HAP-1 (cell line): ENCODE results near the gene PRPF6.

Experiments used
- DNase-seq, 2 experiments: peaks; one replicate each; pipeline ENCODE4 v3.0.0-alpha.2; 2016 to 2020; ENCODE audit warnings: low spot score in 2 of 2
- H3K27me3 ChIP-seq: fragments of 250-450 bp; sonication (Bioruptor Pico); 2 replicates; pipeline ENCODE4 v1.5.1; 2020; ENCODE audit warnings: low read depth, mild to moderate bottlenecking, moderate library complexity
- H3K36me3 ChIP-seq: fragments of 250-450 bp; sonication (Bioruptor Pico); replicated peaks from 2 replicates; pipeline ENCODE4 v1.5.1; 2020; ENCODE audit warnings: mild to moderate bottlenecking
- H3K4me1 ChIP-seq: fragments of 250-450 bp; sonication (Bioruptor Pico); 2 replicates; pipeline ENCODE4 v1.5.1; 2020; ENCODE audit warnings: mild to moderate bottlenecking
- H3K4me3 ChIP-seq: fragments of 250-450 bp; sonication (Bioruptor Pico); 2 replicates; pipeline ENCODE4 v1.5.1; 2020; ENCODE audit warnings: mild to moderate bottlenecking, moderate library complexity
- H3K9me3 ChIP-seq: fragments of 250-450 bp; sonication (Bioruptor Pico); 2 replicates; pipeline ENCODE4 v1.5.1; 2020; ENCODE audit warnings: mild to moderate bottlenecking, moderate library complexity
- in situ Hi-C: fragments of 300-500 bp; cut with MboI; formaldehyde crosslinking; loops from 3 replicates; pipeline ENCODE4 v1.14.3; 2020; ENCODE audit warnings: low sequenced_read_pairs, inconsistent platforms, mixed read lengths

PRPF6 gene

DNA sequence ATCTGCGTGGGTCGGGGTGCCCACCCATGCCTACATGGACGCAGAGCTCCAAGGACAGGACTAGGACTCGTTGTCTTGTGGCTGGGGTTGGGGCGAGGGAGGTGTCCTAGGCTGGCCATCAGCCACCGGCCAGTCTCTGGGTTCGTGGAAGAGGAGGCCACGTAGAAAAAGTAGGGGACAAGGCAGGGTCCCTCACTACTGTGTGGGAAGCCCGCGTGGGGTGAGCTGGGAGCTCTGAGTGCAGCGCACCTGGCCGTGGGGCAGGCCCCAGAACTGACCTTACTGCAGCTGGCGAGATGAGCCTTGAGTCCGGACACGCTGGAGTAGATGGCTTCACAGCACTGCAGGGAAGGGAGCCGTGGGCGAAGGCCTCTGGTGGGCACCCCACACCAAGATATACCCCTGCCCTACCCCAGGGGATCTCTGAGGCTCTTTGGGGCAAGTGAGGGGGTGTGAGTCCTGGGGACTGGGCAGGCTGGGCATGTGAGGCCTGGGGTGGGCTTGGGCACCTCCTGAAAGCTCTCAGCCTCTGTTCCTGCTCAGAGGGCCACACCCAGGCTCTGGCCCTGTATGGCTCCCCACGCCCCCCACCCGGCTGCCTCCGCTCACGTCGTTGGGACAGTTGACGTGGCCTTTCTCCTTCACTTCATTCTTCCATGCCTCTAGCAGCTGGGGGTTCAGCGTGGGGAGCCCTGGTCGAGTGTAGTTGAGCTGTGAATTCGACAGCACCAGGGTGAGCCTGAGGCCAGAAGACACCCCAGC lies 19.1 kb upstream of the PRPF6 start:
- in situ Hi-C loops: no loop called here
- H3K4me3 ChIP-seq: no peak overlapping the region
- peaks cover 56% of the 10 kb centered on the region for H3K36me3 ChIP-seq

DNA sequence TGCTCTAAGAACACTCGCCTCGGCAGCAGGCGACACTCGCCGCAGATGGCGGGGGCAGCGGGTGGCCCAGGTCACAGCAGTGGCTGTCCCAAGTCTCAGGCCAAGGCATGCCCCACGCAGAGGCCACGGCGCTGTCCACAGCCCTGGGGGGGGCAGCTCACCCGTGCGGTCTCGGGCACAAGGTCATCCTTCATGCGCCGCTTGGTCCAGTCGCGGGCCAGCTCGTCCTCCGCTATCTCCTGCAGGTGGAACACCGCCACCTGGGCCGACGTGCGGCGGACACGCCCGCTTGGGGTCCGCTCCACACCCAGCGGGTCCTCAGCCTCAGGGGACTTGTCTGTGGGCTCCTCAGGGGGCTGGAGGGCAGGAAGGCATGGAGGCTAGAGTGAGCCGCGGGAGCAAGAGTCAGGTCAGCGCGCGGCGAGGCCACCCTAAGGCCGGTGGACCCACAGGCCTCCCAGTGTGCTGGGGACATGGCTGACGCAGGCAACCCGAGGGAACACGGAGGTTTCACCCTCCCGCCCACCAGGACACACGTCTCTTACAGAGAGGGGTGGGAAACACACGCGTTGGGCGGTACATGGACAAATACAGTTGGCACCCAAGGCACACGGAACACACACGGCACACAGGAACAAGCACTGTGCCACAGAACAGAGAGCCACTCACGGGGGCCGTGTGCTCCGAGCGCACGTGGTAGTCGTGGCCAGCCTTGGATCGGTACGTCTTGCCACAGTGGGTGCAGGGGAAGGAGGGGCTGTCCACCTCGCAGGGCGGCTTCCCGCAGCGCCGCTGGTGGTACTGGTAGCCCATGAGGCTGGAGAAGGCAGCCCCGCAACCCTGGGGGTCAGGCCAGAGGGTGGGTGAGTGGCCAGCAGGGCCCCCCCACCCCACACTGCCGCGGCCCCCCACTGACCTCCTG lies 18.2 kb upstream of the PRPF6 start:
- in situ Hi-C loops: no loop called here
- H3K4me3 ChIP-seq: no peak overlapping the region
- DNase-seq: no peak
- peaks cover 65% of the 10 kb centered on the region for H3K36me3 ChIP-seq
- peaks cover 4% of the 10 kb centered on the region for H3K9me3 ChIP-seq
- H3K4me1 ChIP-seq: no peaks in the 10 kb centered on the region
- H3K27me3 ChIP-seq: no peaks in the 10 kb centered on the region

More for the DNA sequence above, 19.1 kb upstream of the PRPF6 start:
- peaks cover under 1% of the 10 kb centered on the region for H3K9me3 ChIP-seq
- peaks cover 6% of the 10 kb centered on the region for H3K4me1 ChIP-seq
- DNase-seq: no peak
- H3K27me3 ChIP-seq: no peaks in the 10 kb centered on the region

DNA sequence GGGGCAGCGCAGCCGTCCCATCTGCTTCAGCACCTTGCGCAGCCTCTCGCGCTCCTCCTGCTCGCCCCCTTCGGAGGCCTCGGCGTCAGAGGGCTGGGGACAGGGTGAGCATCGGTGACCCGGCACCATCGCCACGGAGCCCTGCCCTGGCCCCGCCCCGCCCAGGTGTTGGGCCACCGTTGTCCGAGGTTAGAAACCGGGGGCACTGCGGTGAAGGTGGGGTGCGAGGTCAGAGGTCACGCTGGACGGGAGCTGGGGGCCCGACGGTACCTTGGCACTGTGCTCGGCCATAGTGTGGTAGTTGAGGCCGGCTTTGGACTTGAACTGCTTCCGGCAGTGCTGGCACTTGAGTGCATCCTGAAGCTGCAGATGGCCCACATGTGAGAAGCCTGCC lies 17.6 kb upstream of the PRPF6 start:
- H3K9me3 ChIP-seq: peaks cover 4% of the 10 kb centered on the region
- H3K4me3 ChIP-seq: no peak overlapping the region
- H3K27me3 ChIP-seq: no peaks in the 10 kb centered on the region
- DNase-seq: no peak
- in situ Hi-C loops: no loop called here
- H3K4me1 ChIP-seq: no peaks in the 10 kb centered on the region
- H3K36me3 ChIP-seq: peaks cover 70% of the 10 kb centered on the region

DNA sequence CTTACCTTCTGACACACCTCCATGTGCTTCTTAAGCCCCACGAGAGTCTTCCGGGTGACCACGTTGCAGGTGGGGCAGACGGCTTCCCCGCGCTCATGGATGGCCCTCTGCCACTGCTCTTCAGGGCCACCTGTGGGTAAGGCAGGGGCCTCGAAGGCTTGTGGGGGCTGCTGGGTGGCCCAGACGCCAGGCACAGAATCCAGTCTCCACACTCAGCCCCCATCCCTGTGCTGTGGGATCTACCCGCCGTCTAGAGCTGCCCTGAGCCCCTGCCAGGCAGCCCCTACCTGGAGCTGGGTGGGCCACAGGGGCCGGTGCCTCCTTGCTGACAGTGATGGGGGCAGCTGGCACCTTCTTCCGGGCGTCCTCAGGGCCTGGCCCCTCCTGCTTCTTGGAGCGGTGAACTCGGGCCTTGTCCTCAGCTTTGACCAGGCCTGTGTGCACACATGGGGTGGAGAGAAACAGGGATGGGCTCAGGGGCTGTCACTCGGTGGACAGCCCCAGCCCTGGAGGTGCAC lies 17.1 kb upstream of the PRPF6 start:
- H3K36me3 ChIP-seq: peaks cover 72% of the 10 kb centered on the region
- peaks cover 4% of the 10 kb centered on the region for H3K9me3 ChIP-seq
- H3K4me1 ChIP-seq: peaks cover 2% of the 10 kb centered on the region; the same call in 1 of the 2 replicates
- no peak overlapping the region for H3K4me3 ChIP-seq
- in situ Hi-C loops: no loop called here
- no peak for DNase-seq
- H3K27me3 ChIP-seq: no peaks in the 10 kb centered on the region

DNA sequence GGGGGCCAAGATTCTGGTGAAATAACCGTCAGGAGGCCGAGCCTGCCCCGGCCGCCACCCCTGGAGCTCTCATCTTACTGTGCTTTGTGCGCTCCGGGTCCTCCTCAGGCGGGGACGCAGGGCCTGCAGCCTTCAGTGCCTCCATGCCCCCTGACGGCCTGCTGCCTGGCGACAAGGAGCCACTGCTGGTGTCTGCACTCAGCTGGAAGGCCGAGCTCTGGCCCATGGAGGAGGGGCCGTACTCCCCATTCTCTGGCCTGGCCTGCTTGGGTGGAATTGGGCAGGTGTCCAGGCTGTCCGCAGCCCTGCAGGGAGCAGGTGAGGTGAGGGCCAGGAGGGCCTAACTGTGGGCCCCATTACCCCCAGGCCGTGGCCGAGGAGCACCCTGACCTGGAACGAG lies 16.5 kb upstream of the PRPF6 start:
- no peak for DNase-seq
- in situ Hi-C loops: no loop called here
- no peaks in the 10 kb centered on the region for H3K27me3 ChIP-seq
- H3K4me3 ChIP-seq: no peak overlapping the region
- peaks cover 66% of the 10 kb centered on the region for H3K36me3 ChIP-seq
- peaks cover 3% of the 10 kb centered on the region; the same call in 1 of the 2 replicates for H3K4me1 ChIP-seq
- peaks cover 4% of the 10 kb centered on the region for H3K9me3 ChIP-seq

DNA sequence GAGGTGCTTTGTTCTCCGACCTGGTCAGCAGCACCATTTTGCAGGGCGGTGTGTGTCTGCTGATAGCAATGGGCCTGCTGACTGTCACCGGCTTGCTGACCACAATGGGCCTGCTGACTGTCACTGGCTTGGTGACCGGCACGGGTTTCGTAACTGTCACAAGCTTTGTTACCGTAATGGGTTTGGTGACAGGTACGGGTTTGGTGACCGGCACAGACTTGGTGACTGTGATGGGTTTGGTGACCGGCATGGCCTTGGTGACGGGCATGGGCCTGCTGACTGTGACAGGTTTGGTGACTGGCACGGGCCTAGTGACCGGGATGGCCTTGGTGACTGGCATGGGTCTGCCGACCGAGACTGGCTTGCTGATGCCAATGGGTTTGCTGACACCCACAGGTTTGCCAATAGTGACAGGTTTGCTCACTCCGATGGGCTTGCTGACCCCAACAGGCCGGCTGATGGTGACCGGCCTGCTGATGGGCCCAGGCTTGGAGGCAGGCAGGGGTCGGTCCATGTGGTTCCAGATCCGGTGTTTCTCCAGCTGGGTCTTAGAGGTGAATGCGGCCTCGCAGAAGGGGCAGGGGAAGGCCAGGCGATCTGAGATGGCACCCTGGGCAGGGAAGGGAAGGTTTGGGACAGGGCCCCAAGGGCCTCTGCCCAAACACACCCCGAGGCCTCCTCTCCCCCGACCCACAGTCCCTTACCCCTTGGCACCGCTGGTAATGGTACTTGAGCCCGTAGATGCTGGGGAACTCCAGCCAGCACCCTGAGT lies 14.6 kb upstream of the PRPF6 start:
- in situ Hi-C loops: no loop called here
- Histone ChIP-seq H3K36me3 (peaks cover 58% of the 10 kb centered on the region), H3K27me3 (no peaks in the 10 kb centered on the region), H3K9me3 (peaks cover 4% of the 10 kb centered on the region), H3K4me1 (peaks cover 3% of the 10 kb centered on the region; the same call in 1 of the 2 replicates), H3K4me3 (no peak overlapping the region)
- DNase-seq: no peak

DNA sequence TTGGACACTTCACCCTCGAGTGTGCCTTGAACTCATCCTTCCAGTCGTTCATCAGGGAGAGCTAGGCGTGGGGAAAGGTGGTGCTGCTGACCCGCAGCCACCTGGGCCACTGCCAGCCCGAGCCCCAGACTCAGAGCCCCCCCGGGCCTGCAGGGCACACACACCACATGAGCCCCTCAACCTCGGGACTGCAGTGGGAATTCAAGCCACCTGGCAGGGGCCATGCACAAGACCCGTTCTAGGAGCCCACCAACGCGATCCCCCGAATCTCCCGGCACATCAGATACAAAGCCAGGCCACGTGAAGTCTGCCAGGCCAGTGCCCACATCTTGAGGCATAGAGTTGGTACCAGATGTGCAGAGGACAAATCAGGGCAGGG lies 14.0 kb upstream of the PRPF6 start:
- H3K36me3 ChIP-seq: peaks cover 52% of the 10 kb centered on the region

DNA sequence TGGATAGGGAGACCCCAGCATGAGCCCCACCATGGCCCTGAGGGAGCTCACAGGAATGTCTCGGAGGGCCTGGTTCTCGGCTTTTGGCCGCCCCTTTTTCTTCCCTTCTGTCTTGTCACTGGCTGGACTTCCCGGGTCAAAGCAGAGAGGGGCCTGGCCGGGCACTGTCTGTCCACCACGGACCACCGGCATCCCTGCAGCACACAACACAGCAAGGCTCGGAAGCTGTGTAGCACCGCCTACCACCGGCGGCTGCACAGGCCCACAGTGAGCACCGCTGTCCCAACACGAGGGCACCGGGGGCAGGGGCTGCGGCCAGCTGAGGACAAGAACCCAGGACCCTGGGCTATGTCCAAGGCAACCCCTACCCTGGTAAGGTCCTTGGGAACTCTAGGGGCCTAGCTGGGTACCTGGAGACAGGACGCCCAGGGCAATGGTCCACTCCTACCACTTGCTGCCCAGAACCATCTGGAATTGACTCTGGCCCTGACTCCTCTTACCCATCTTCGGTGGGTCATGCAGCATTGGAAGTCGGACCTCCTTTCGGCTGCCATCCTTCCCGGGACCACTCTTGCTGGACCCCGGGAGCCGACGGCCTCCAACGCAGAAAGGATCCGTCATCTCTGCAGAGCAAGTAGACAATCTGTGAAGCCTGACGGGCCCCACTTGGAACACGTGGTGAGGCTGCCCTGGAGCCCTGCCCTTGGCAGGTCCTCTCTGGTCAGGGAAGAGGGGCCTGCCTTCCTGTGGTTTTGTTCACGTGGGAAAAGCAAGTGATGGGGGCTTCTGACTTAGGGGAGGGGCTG lies 13.4 kb upstream of the PRPF6 start:
- Histone ChIP-seq H3K9me3 (peaks cover 4% of the 10 kb centered on the region), H3K4me1 (peaks cover 3% of the 10 kb centered on the region; the same call in 1 of the 2 replicates), H3K27me3 (no peaks in the 10 kb centered on the region), H3K36me3 (peaks cover 46% of the 10 kb centered on the region), H3K4me3 (no peak overlapping the region)
- in situ Hi-C loops: no loop called here
- DNase-seq: no peak

More for the DNA sequence above, 14.0 kb upstream of the PRPF6 start:
- DNase-seq: no peak
- Histone ChIP-seq H3K27me3 (no peaks in the 10 kb centered on the region), H3K4me1 (peaks cover 3% of the 10 kb centered on the region; the same call in 1 of the 2 replicates), H3K9me3 (peaks cover 4% of the 10 kb centered on the region), H3K4me3 (no peak overlapping the region)
- in situ Hi-C loops: no loop called here

DNA sequence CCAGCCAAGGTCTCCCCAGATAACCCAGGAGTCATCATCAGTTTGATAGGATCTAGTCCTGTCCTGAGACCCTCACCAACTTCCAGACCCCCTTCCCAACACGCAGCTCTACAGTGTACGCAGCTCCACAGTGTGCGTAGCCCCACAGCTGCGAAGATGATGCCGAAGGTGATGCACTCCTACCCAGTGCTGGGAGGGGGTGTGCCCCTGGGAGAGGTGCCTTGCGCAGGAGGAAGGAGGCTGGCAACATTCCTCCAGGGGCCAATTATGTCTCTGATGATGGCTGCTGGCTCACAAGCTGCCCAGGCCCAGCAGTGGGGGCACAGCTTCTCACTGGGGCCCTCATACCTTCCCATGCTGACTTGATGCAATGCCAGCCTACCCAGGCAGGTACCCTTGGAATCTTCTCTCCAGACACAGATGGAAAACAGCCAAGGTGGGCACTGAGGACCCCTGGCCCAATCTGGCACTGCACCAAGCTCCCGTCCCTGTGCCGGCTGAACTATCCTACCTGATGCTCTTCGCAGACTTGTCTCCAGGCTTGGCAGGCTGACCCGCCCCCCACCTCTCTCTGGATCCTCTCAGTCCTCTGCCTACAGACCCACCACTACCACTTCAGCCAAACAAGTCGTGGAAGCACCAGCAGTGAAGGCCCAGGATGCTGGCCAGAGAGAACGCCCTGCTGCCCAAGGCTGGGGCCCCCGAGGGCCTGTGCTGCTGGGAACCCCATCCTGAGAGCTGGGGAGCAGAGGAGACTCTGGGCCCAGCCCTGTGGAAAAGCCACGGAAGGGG lies 12.6 kb upstream of the PRPF6 start:
- peak in 1 of 2 experiments; percentile 8 for DNase-seq
- peaks cover 38% of the 10 kb centered on the region for H3K36me3 ChIP-seq
- H3K27me3 ChIP-seq: no peaks in the 10 kb centered on the region
- H3K9me3 ChIP-seq: peaks cover 4% of the 10 kb centered on the region
- peaks cover 3% of the 10 kb centered on the region for H3K4me1 ChIP-seq
- in situ Hi-C loops: no loop called here
- peak overlapping the region; percentile 45 for H3K4me3 ChIP-seq

DNA sequence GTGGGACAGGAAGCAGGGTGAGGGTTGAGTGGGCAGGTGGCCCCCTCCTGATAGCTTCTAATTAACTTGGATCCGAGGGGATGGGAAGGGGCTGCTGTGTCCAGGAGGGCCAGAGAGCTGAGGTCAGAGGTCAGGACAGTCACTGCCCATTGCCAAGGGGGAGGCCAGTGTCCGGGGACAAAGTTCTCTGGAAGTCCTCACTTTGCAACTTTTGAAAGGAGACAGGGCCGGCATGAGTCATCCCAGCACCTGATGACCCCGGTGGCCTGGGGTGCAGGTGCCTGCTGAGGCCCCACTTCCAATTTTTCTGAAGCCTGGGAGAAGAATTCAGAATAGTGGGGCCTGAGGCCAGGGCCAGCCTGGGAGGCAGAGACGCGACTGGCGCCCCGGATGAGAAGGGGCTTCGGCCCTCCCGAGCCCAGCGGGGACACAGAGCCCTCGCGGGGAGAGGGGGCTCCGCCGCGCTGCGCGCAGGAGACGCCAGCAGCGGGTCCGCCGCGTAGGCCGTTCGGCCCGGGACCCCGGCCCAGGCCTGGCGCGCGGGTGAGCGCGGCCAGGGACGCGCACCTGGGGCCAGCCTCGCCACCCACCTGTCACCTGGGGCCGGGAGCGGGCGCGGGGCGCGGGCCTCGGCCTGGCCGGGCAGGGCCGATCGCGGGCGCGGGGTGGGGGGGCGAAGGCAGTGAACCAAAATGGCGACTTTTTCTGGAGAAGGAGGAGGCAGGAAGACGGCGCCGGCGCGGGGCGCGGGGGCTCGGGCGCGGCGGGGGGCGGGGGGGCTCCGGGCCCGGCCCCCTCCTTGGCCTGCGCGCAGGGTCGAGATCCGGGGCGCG lies 11.8 kb upstream of the PRPF6 start:
- in situ Hi-C loops: no loop called here
- H3K9me3 ChIP-seq: peaks cover 4% of the 10 kb centered on the region
- peak overlapping the region; percentile 45 for H3K4me3 ChIP-seq
- H3K36me3 ChIP-seq: peaks cover 30% of the 10 kb centered on the region
- no peaks in the 10 kb centered on the region for H3K27me3 ChIP-seq
- DNase-seq: peak in 1 of 2 experiments; percentile 43
- H3K4me1 ChIP-seq: peaks cover 7% of the 10 kb centered on the region

DNA sequence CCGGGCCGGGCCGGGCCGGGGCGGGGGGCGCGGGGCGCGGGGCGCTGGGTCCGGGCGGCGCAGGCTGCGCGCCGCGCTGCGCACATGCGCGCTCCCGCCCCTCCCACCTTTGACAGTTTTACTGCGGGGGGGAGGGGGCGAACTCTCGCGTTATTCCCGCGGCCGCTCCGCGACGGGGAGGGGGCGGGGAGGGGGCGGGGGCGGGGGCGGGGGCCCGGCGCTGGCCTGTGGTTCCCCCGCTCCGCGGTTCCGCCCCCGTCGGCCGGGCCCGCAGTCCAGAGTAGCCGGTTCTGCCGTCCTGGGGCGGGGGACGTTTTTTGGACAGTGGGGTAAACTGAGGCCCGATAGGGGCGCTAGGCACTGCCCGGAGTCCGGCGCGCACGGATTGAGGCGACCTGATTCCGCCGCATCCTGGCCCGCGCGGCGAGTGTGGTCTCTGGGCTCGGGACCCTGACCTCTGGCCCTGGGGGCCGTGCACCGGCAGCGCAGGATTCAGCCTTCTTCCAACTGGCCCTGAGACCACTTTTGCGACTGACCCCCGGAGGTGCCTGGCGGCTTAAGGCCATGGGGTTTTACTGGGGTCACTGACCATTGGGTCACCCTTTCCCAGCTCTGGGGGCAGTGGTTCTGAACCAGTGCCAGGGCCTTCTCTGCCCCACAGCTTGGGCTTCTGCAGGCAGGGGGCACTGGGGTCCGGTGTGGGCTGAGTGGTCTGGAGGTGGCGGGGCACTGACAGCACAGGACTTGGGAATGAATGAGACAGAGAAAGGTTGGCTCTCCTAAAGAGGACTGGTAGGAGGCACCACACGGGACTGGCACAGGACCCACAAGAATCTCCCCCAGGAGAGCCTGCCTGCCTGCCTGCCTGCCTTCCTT lies 10.9 kb upstream of the PRPF6 start, which contains the start of gene ZNF512B:
ZNF512B (minus strand) TSS at position 93 of the 876 bp plus-strand sequence. CDS start 1,980 bp downstream, outside the sequence.
- Histone ChIP-seq H3K4me1 (peaks cover 7% of the 10 kb centered on the region), H3K36me3 (peaks cover 26% of the 10 kb centered on the region)
- in situ Hi-C loops: no loop called here

More for the DNA sequence above, 10.9 kb upstream of the PRPF6 start, which contains the start of gene ZNF512B:
- peak; percentile 50 to 90 for DNase-seq
- Histone ChIP-seq H3K27me3 (no peaks in the 10 kb centered on the region), H3K9me3 (peaks cover 4% of the 10 kb centered on the region), H3K4me3 (peak within 1 kb of the TSS; percentile 49)
